ENCODE measurements around the gene UGT1A9. TPM values are rescaled to one million over a fixed set of nuclear protein-coding genes. Genes with fewer than 3 reads are reported as not detected.

The UGT1A9 gene
- total RNA-seq, 1 donor from 2014 or later, result not detected

- Histone ChIP-seq H3K4me3 (no peak overlapping the region), H3K36me3 (no peaks in the 10 kb centered on the region), H3K27ac (no peak overlapping the region), H3K4me1 (no peaks in the 10 kb centered on the region), H3K27me3 (no peaks in the 10 kb centered on the region), H3K9me3 (no peaks in the 10 kb centered on the region)
- no peak for DNase-seq (ENCODE audit: low spot score in 2 of 2)
- TF ChIP-seq CTCF (IDR thresholded peaks at IDR 0.05), result no peak
- intact Hi-C loops (cut with DNase I), result no loop called here
Observed at GRCh38 chr2:233799087-233799665, 127.5 kb downstream of the UGT1A9 start.

- H3K4me1 ChIP-seq, result no peaks in the 10 kb centered on the region
- no peak for TF ChIP-seq CTCF (IDR thresholded peaks at IDR 0.05)
- no peaks in the 10 kb centered on the region for H3K27me3 ChIP-seq
- no peak for DNase-seq (ENCODE audit: low spot score in 2 of 2)
- H3K4me3 ChIP-seq, result no peak overlapping the region
- H3K36me3 ChIP-seq, result no peaks in the 10 kb centered on the region
- no peak overlapping the region for H3K27ac ChIP-seq
- intact Hi-C loops (cut with DNase I), result no loop called here
- no peaks in the 10 kb centered on the region for H3K9me3 ChIP-seq
Observed at GRCh38 chr2:233799716-233800115, 128.0 kb downstream of the UGT1A9 start.

GRCh38 chr2:233800208-233800607, 128.5 kb downstream of the UGT1A9 start:
- H3K36me3 ChIP-seq, result no peaks in the 10 kb centered on the region
- no peak overlapping the region for H3K27ac ChIP-seq
- H3K27me3 ChIP-seq, result no peaks in the 10 kb centered on the region
- H3K4me3 ChIP-seq, result no peak overlapping the region
- TF ChIP-seq CTCF (IDR thresholded peaks at IDR 0.05), result no peak
- intact Hi-C loops (cut with DNase I), result no loop called here
- H3K4me1 ChIP-seq, result no peaks in the 10 kb centered on the region
- H3K9me3 ChIP-seq, result no peaks in the 10 kb centered on the region
- no peak for DNase-seq (ENCODE audit: low spot score in 2 of 2)

- Histone ChIP-seq H3K27me3 (no peaks in the 10 kb centered on the region), H3K36me3 (no peaks in the 10 kb centered on the region), H3K4me1 (no peaks in the 10 kb centered on the region), H3K27ac (no peak overlapping the region), H3K4me3 (no peak overlapping the region), H3K9me3 (no peaks in the 10 kb centered on the region)
- intact Hi-C loops (cut with DNase I), result no loop called here
- no peak for DNase-seq (ENCODE audit: low spot score in 2 of 2)
- no peak for TF ChIP-seq CTCF (IDR thresholded peaks at IDR 0.05)
Observed at GRCh38 chr2:233801357-233802131, 129.8 kb downstream of the UGT1A9 start.

GRCh38 chr2:233802132-233802815, 130.6 kb downstream of the UGT1A9 start:
- DNase-seq (ENCODE audit: low spot score in 2 of 2), result no peak
- no peak overlapping the region for H3K4me3 ChIP-seq
- no peak overlapping the region for H3K27ac ChIP-seq
- H3K4me1 ChIP-seq, result no peaks in the 10 kb centered on the region
- H3K36me3 ChIP-seq, result no peaks in the 10 kb centered on the region
- H3K9me3 ChIP-seq, result no peaks in the 10 kb centered on the region
- intact Hi-C loops (cut with DNase I), result no loop called here
- no peaks in the 10 kb centered on the region for H3K27me3 ChIP-seq
- TF ChIP-seq CTCF (IDR thresholded peaks at IDR 0.05), result no peak
